Osteoblast (primary cell): ENCODE results near the gene FHIT. TPM values are rescaled to one million over a fixed set of nuclear protein-coding genes. Genes with fewer than 3 reads are reported as not detected.

ENCODE experiments used
- DNase-seq: peaks from one replicate; pipeline ENCODE4 v3.0.0; 2011; ENCODE audit warnings: low spot score, mixed read lengths; ENCODE audit not compliant: insufficient read length; ENCODE audit errors: missing footprints
- H2AFZ ChIP-seq: 2 replicates; pipeline ENCODE4 v1.6.0; 2011; ENCODE audit warnings: mild to moderate bottlenecking, low read length
- H3K27ac ChIP-seq: 2 replicates; pipeline ENCODE4 v1.5.1; 2011; ENCODE audit warnings: mild to moderate bottlenecking, low read depth, low read length, moderate library complexity
- H3K27me3 ChIP-seq: 2 replicates; pipeline ENCODE4 v1.6.0; 2012; ENCODE audit warnings: mild to moderate bottlenecking, control low read depth, inconsistent platforms, low read length, moderate library complexity; ENCODE audit not compliant: insufficient read depth
- H3K36me3 ChIP-seq: 2 replicates; pipeline ENCODE4 v1.5.1; 2011; ENCODE audit warnings: mild to moderate bottlenecking, low read length, control low read depth, moderate library complexity; ENCODE audit not compliant: insufficient read depth
- H3K4me1 ChIP-seq: 2 replicates; pipeline ENCODE4 v1.5.1; 2011; ENCODE audit warnings: mild to moderate bottlenecking, low read length, control low read depth, moderate library complexity; ENCODE audit not compliant: insufficient read depth
- H3K4me2 ChIP-seq: 2 replicates; pipeline ENCODE4 v1.6.0; 2011; ENCODE audit warnings: mild to moderate bottlenecking, low read length; ENCODE audit not compliant: insufficient read depth
- H3K4me3 ChIP-seq: fragments of 200-600 bp; sonication (generic); 3 replicates; pipeline ENCODE4 v1.5.1; 2012; ENCODE audit warnings: mild to moderate bottlenecking, low read length, inconsistent platforms; ENCODE audit not compliant: insufficient read depth
- H3K79me2 ChIP-seq: 2 replicates; pipeline ENCODE4 v1.6.0; 2012; ENCODE audit warnings: mild to moderate bottlenecking, low read length, control low read depth, inconsistent platforms; ENCODE audit not compliant: insufficient read depth
- H3K9me3 ChIP-seq: 2 replicates; pipeline ENCODE4 v1.5.1; 2011; ENCODE audit warnings: low read depth, low read length, control low read depth
- H4K20me1 ChIP-seq: 2 replicates; pipeline ENCODE4 v1.6.0; 2012; ENCODE audit warnings: mild to moderate bottlenecking, low read length, control low read depth; ENCODE audit not compliant: insufficient read depth
- CTCF ChIP-seq: IDR thresholded peaks from 2 replicates; pipeline ENCODE4 v1.5.1; 2011; ENCODE audit warnings: mild to moderate bottlenecking, low read depth, low read length, moderate library complexity; ENCODE audit errors: extremely low read depth
- total RNA-seq: library from RNA; depleted of rRNA; stranded (reverse); fragments of >200 nt; gene quantifications from 2 replicates; pipeline ENCODE4 v1.2.3, GENCODE V29; 2012

The FHIT gene
- total RNA-seq, 1 donor: 3.3 TPM

- Histone ChIP-seq H3K4me1 (no peaks in the 10 kb centered on the region), H3K4me2 (no peak overlapping the region), H3K4me3 (no peak overlapping the region), H3K36me3 (no peaks in the 10 kb centered on the region), H3K9me3 (peaks cover 2% of the 10 kb centered on the region), H3K79me2 (no peaks in the 10 kb centered on the region), H4K20me1 (no peaks in the 10 kb centered on the region), H2AFZ (no peak overlapping the region), H3K27me3 (no peaks in the 10 kb centered on the region), H3K27ac (no peak overlapping the region)
- no peak for DNase-seq
- no peak for TF ChIP-seq CTCF
These were observed 806.3 kb downstream of the FHIT start for GRCh38 chr3:60444898-60445437.

GRCh38 chr3:60440869-60441268 lies 810.4 kb downstream of the FHIT start:
- Histone ChIP-seq H3K4me1 (no peaks in the 10 kb centered on the region), H3K4me2 (no peak overlapping the region), H2AFZ (no peak overlapping the region), H3K27ac (no peak overlapping the region), H3K4me3 (no peak overlapping the region), H3K79me2 (no peaks in the 10 kb centered on the region), H4K20me1 (no peaks in the 10 kb centered on the region), H3K36me3 (no peaks in the 10 kb centered on the region), H3K9me3 (no peaks in the 10 kb centered on the region), H3K27me3 (no peaks in the 10 kb centered on the region)
- no peak for DNase-seq
- no peak for TF ChIP-seq CTCF

DNA sequence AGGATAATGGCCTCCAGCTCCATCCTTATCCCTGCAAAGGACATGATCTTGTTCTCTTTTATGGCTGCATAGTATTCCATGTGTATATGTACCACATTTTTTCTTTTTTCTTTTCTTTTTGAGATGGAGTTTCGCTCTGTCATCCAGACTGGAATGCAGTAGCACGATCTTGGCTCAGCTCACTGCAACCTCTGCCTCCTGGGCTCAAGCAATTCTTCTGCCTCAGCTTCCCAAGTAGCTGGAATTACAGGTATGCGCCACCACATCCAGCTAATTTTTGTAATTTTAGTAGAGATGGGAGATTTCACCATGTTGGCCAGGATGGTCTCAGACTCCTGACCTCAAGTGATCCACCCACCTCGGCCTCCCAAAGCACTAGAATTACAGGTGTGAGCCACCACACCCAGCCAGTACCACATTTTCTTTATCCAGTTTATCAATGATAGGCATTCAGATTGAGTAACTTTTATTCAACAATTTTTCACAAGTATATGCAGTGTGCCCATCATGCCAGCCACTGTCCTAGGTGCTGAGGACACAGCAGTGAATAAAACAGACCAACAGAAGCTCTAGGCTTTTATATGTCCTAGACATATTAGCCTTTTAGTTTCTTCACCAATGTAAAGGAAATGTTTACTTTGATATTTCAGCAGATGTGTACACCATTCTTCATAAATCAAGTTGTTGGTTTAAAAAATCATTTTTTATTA lies 815.2 kb downstream of the FHIT start:
- Histone ChIP-seq H3K9me3 (no peaks in the 10 kb centered on the region), H3K79me2 (no peaks in the 10 kb centered on the region), H3K4me1 (no peaks in the 10 kb centered on the region), H4K20me1 (no peaks in the 10 kb centered on the region), H3K36me3 (no peaks in the 10 kb centered on the region), H3K27me3 (no peaks in the 10 kb centered on the region), H3K27ac (no peak overlapping the region), H3K4me2 (no peak overlapping the region), H3K4me3 (no peak overlapping the region), H2AFZ (no peak overlapping the region)
- no peak for TF ChIP-seq CTCF
- no peak for DNase-seq

- H3K4me2 ChIP-seq: no peak overlapping the region
These were observed 816.3 kb downstream of the FHIT start for GRCh38 chr3:60434950-60435349.

More at GRCh38 chr3:60434950-60435349, 816.3 kb downstream of the FHIT start:
- Histone ChIP-seq H3K9me3 (no peaks in the 10 kb centered on the region), H2AFZ (no peak overlapping the region), H3K79me2 (no peaks in the 10 kb centered on the region), H3K36me3 (no peaks in the 10 kb centered on the region), H3K27me3 (no peaks in the 10 kb centered on the region), H3K4me1 (no peaks in the 10 kb centered on the region), H3K4me3 (no peak overlapping the region), H3K27ac (no peak overlapping the region), H4K20me1 (no peaks in the 10 kb centered on the region)
- no peak for TF ChIP-seq CTCF
- DNase-seq: no peak
